Measurements from ENCODE around the gene ZNF831.

The ZNF831 gene

GRCh38 chr20:59214606-59215547, 51.3 kb downstream of the ZNF831 start:
- DNase-seq (ENCODE audit: low spot score), result no peak

GRCh38 chr20:59217173-59217572, 53.6 kb downstream of the ZNF831 start:
- no peak for DNase-seq (ENCODE audit: low spot score)

- no peak for DNase-seq (ENCODE audit: low spot score)
Observed at GRCh38 chr20:59217794-59218280, 54.2 kb downstream of the ZNF831 start.

- no peak for DNase-seq (ENCODE audit: low spot score)
Observed at GRCh38 chr20:59219211-59219610, 55.6 kb downstream of the ZNF831 start.

GRCh38 chr20:59220161-59220560, 56.5 kb downstream of the ZNF831 start:
- no peak for DNase-seq (ENCODE audit: low spot score)

GRCh38 chr20:59221049-59221706, 57.6 kb downstream of the ZNF831 start:
- DNase-seq (ENCODE audit: low spot score), result peak; percentile 11

- no peak for DNase-seq (ENCODE audit: low spot score)
Observed at GRCh38 chr20:59221707-59222252, 58.2 kb downstream of the ZNF831 start.

GRCh38 chr20:59222253-59223181, 58.9 kb downstream of the ZNF831 start:
- peak; percentile 80 for DNase-seq (ENCODE audit: low spot score)

- DNase-seq (ENCODE audit: low spot score), result peak; percentile 62
Observed at GRCh38 chr20:59223182-59223601, 59.6 kb downstream of the ZNF831 start.

- DNase-seq (ENCODE audit: low spot score), result no peak
Observed at GRCh38 chr20:59223750-59224149, 60.1 kb downstream of the ZNF831 start.

- DNase-seq (ENCODE audit: low spot score), result no peak
Observed at GRCh38 chr20:59224236-59224635, 60.6 kb downstream of the ZNF831 start.

- no peak for DNase-seq (ENCODE audit: low spot score)
Observed at GRCh38 chr20:59230385-59230784, 66.8 kb downstream of the ZNF831 start.

- no peak for DNase-seq (ENCODE audit: low spot score)
Observed at GRCh38 chr20:59231124-59231804, 67.6 kb downstream of the ZNF831 start.

GRCh38 chr20:59232618-59233017, 69.0 kb downstream of the ZNF831 start:
- no peak for DNase-seq (ENCODE audit: low spot score)

GRCh38 chr20:59235226-59235625, 71.6 kb downstream of the ZNF831 start:
- no peak for DNase-seq (ENCODE audit: low spot score)

GRCh38 chr20:59240006-59240405, 76.4 kb downstream of the ZNF831 start:
- no peak for DNase-seq (ENCODE audit: low spot score)

GRCh38 chr20:59242714-59243626, 79.3 kb downstream of the ZNF831 start:
- DNase-seq (ENCODE audit: low spot score), result no peak

GRCh38 chr20:59246691-59247400, 83.2 kb downstream of the ZNF831 start:
- DNase-seq (ENCODE audit: low spot score), result no peak

Measured in cerebellar cortex (tissue), 1 donor.